ENCODE measurements around the gene TACC3.

TACC3 gene

GRCh38 chr4:1705732-1706131, 15.6 kb upstream of the TACC3 start:
- DNase-seq = no peak

GRCh38 chr4:1706358-1706757, 15.0 kb upstream of the TACC3 start:
- no peak for DNase-seq

- DNase-seq = no peak
Observed at GRCh38 chr4:1708581-1708980, 12.7 kb upstream of the TACC3 start.

- no peak for DNase-seq
Observed at GRCh38 chr4:1711055-1711570, 10.2 kb upstream of the TACC3 start.

- peak; percentile 57 for DNase-seq
Observed at GRCh38 chr4:1711571-1712215, 9.6 kb upstream of the TACC3 start.

- DNase-seq = peak; percentile 100
Observed at GRCh38 chr4:1712216-1713002, 8.9 kb upstream of the TACC3 start, which contains the start of gene SLBP. TSS of gene SLBP (minus strand) at chr4:1712319. CDS start at chr4:1712188, 131 bp downstream.

- no peak for DNase-seq
Observed at GRCh38 chr4:1713003-1713851, 8.1 kb upstream of the TACC3 start.

GRCh38 chr4:1714303-1715001, 6.9 kb upstream of the TACC3 start:
- DNase-seq = no peak

GRCh38 chr4:1715002-1715758, 6.1 kb upstream of the TACC3 start:
- no peak for DNase-seq

GRCh38 chr4:1716065-1716945, 5.0 kb upstream of the TACC3 start:
- no peak for DNase-seq

- DNase-seq = no peak
Observed at GRCh38 chr4:1717129-1718094, 3.9 kb upstream of the TACC3 start.

- no peak for DNase-seq
Observed at GRCh38 chr4:1718095-1718850, 3.0 kb upstream of the TACC3 start.

- DNase-seq = peak; percentile 63
Observed at GRCh38 chr4:1720163-1720983, 948 bp upstream of the TACC3 start.

- peak; percentile 58 for DNase-seq
Observed at GRCh38 chr4:1721666-1722550, 587 bp downstream of the TACC3 start.

- peak; percentile 53 for DNase-seq
Observed at GRCh38 chr4:1722551-1723118, 1.3 kb downstream of the TACC3 start.

- peak; percentile 73 for DNase-seq
Observed at GRCh38 chr4:1723131-1723801, 1.9 kb downstream of the TACC3 start.
